HG03045 (cell line): ENCODE data around the gene C2orf92.

Experiments used
- ATAC-seq: cut with Tn5 transposase; IDR thresholded peaks from one replicate; pipeline ENCODE4 v1.9.1; 2021; ENCODE audit warnings: mild to moderate bottlenecking, moderate library complexity; ENCODE audit not compliant: unreplicated experiment

The C2orf92 gene

DNA sequence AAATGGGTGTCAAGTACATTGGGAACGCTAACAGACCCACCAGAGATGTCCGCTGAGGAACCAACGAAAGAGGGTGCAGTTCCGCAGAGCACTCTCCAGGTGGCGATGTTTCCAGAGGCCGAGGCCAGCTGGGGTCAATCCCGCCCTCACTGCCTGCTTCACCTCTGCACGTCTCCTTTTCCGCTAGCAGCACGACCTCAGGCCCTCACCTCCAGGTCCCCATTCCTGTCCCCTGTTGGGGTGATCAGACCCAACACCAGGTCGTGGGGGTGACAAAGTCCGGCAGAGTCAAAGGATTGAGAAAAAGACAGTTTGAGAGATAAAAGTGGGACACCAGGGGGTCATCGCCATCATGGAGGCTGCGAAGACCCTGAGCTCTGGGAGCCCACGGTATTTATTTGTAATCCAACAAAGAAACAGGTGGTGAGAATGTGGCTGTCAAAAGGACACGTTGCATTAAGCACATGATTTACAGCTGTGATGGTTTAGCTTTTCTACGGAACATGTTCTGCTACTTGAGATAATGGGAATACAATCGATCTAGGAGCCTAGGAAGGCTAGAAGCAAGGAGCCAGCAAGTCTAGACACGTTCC lies 71.2 kb downstream of the C2orf92 start:
- ATAC-seq = no peak

GRCh38 chr2:97741251-97741650 lies 71.7 kb downstream of the C2orf92 start:
- ATAC-seq = no peak

DNA sequence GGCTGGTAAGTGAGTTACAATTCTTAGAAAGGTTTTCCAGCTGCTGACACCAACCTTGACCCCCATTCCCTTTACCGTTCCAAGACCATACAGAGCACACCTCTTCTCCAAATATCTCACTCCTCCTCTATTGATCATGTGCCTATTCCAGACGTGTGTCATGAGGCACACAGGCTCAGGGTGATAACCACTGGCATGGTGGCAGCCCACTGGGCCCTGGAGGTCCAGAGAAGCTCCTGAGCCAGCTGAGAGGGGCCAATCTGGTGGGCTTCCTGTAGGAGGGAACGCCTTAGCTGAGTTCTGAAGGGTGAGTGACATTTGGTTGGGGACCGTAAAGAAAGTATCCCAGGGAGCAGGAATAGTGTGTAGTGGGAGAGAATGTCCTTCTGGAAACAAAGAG lies 72.2 kb downstream of the C2orf92 start:
- no peak for ATAC-seq

DNA sequence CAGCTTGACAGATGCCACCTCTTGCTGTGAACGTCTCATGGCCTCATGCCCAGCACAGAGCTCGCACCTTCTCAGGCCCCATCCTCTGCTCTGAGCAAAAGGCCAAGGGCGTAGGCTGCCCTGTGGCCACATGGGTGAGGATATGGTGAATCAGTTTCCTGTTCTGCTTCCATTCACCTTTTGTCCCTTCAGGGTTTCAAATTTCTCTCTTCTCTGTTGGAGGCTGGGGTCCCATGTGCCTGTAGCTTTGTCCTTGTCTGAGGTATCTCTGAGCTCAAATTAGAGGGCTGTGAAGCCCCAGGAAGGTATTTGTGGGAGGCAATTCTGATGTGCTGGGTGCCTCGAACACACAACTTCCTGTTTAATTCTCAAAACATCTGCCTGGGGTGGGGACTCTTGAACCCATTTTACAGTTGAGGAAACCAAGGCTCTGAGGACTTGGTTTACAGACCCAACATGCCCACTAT lies 72.9 kb downstream of the C2orf92 start:
- ATAC-seq = no peak

GRCh38 chr2:97743913-97744312 lies 74.4 kb downstream of the C2orf92 start:
- no peak for ATAC-seq

- no peak for ATAC-seq
Measured at GRCh38 chr2:97745474-97746174, 76.1 kb downstream of the C2orf92 start.

DNA sequence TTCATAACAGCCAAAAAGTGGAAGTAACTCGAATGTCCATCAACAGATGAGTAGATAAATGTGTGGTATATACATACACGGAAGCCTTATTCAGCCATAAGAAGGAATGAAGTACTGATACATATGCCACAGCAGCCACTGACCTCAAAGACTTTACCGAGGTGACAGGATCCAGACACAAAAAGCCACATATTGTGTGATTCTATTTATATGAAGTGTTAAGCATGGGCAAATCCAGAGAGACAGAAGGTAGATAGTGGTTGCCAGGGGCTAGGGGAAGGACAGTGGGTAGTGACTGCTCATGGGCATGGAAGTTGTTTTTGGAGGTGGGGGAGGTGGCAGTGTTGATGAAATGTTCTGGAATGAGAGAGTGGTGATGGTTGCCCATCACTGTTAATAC lies 77.8 kb downstream of the C2orf92 start:
- ATAC-seq = no peak

DNA sequence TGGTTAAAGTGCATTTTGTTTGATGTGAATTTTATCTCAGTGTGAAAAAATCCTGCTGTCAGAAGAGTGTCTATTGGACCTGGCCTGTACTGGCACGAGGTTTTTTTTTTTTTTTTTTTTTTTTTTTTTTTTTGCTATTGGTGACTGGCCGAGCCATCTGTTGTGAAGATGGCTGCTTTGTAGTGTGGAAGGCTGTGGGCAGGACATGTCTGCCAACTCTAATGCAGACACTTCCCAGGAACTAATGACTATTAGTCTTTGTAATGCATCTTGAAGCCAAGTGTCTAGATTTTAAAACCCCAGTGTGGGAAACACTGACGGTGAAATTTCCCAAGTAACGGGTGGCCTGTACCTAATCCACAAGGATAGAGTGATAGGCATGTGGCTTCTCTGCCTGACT lies 78.2 kb downstream of the C2orf92 start:
- ATAC-seq = no peak

DNA sequence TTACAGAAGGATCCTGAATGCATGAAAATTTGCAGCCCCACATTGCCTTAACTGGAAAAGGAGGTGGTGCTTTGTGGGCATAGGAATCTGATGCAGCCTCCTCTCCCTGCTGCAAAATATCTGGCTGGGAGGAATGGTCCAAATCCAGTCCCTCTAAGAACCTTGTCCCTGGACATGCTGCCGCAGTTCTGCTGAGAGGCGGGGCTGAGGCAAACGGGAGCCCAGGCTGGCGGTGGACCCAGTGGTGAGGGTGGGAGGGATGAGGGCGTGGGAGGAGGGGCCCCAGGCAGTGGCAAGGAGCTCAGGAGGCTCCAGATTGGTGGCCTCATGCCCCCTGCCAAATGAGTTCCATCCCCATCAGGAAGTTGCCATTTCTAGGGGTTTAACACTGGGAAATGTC lies 80.1 kb downstream of the C2orf92 start:
- no peak for ATAC-seq

DNA sequence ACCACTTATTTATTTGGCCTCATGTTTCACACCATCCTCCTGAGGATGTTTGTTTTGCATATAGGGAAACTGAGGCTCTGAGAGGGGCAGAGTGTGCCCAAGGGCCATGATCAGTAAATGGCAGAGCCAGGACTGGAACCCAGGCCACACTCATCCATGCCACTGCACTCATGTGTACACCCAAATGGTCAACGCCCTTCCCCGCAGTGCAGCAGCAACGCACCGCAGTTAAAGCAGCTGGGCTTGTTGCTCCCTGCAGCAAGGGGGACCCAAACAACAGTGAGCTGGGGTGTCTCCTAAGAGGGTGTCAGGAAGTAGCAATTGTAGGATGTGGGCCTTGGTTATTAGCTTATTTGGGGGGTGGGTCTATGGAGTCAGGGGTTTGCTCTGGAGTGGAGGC lies 80.5 kb downstream of the C2orf92 start:
- no peak for ATAC-seq

DNA sequence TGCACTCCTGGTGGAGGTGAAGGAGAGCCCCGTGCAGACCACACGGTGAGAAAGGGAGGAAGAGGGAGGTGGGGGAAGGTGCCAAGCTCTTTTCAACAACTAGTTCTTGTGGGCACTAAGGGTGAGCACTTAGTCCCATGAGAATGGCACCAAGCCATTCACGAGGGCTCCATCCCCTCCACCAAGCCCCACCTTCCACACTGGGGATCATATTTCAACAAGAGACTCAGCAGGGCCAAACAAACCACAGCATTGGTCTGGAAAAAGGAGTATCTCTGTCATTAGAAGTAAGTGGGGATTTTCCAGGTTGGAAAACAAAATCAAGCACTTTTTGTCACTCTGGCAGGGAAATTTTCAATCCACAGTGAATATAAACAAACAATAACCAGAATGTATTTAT lies 82.2 kb downstream of the C2orf92 start:
- no peak for ATAC-seq
